HAP-1 (cell line): ENCODE results near the gene EOMES.

Experiments used
- DNase-seq, 2 experiments: peaks; one replicate each; pipeline ENCODE4 v3.0.0-alpha.2; 2016 to 2020; ENCODE audit warnings: low spot score in 2 of 2
- H3K27me3 ChIP-seq: fragments of 250-450 bp; sonication (Bioruptor Pico); 2 replicates; pipeline ENCODE4 v1.5.1; 2020; ENCODE audit warnings: low read depth, mild to moderate bottlenecking, moderate library complexity
- H3K36me3 ChIP-seq: fragments of 250-450 bp; sonication (Bioruptor Pico); replicated peaks from 2 replicates; pipeline ENCODE4 v1.5.1; 2020; ENCODE audit warnings: mild to moderate bottlenecking
- H3K4me1 ChIP-seq: fragments of 250-450 bp; sonication (Bioruptor Pico); 2 replicates; pipeline ENCODE4 v1.5.1; 2020; ENCODE audit warnings: mild to moderate bottlenecking
- H3K4me3 ChIP-seq: fragments of 250-450 bp; sonication (Bioruptor Pico); 2 replicates; pipeline ENCODE4 v1.5.1; 2020; ENCODE audit warnings: mild to moderate bottlenecking, moderate library complexity
- H3K9me3 ChIP-seq: fragments of 250-450 bp; sonication (Bioruptor Pico); 2 replicates; pipeline ENCODE4 v1.5.1; 2020; ENCODE audit warnings: mild to moderate bottlenecking, moderate library complexity
- in situ Hi-C: fragments of 300-500 bp; cut with MboI; formaldehyde crosslinking; loops from 3 replicates; pipeline ENCODE4 v1.14.3; 2020; ENCODE audit warnings: low sequenced_read_pairs, inconsistent platforms, mixed read lengths

The EOMES gene

DNA sequence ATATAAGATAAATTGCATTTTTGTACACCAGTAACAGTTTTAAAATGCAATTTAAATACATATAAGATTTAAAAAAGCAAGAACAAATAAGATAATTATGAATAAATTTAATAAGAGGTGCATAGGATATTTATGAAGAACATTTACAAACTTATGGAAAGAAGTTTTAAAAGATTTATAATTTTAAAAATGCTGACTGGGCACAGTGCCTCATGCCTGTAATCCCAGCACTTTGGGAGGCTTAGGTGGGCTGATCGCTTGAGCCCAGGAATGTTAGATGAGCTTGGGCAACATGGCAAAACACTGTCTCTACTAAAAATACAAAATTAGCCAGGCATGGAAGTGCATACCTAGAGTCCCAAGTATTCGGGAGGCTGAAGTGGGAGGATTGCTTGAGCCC lies 37.8 kb downstream of the EOMES start:
- Histone ChIP-seq H3K4me3 (no peak overlapping the region), H3K9me3 (no peaks in the 10 kb centered on the region), H3K36me3 (no peaks in the 10 kb centered on the region), H3K27me3 (no peaks in the 10 kb centered on the region), H3K4me1 (peaks cover 7% of the 10 kb centered on the region)
- in situ Hi-C loops, result loop anchor here (25.0 kb wide), 1 partner anchor 372 kb away; no protein-coding TSS in a partner anchor
- DNase-seq, result no peak

DNA sequence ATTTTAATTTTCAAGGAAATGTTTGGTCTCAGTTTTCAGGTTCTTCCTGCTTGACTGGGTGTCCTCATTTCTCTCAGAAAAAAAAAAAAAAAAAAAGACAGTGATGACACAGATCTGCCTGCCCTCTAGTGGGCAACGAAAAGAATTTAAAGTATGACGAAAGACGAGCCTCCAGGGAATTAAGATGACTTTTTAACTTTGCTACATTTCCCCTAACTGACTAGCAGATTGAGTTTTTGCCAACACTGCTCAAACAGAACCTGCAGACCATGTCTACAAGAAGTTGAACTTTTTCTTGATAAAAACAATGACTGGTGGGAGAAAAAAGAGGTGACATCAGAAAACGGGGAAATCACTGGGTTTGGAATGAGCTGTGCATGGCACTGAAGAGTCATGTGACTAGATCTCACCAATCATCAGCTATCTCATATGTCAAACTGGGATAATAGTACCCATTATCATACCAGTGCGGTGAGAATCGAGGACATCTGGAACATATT lies 40.8 kb downstream of the EOMES start:
- no peaks in the 10 kb centered on the region for H3K9me3 ChIP-seq
- no peaks in the 10 kb centered on the region for H3K27me3 ChIP-seq
- H3K36me3 ChIP-seq, result no peaks in the 10 kb centered on the region
- in situ Hi-C loops, result loop anchor here (25.0 kb wide), 1 partner anchor 369 kb away; no protein-coding TSS in a partner anchor
- H3K4me3 ChIP-seq, result peak overlapping the region; percentile 15; the same call in 1 of the 2 replicates
- peaks cover 7% of the 10 kb centered on the region for H3K4me1 ChIP-seq
- DNase-seq, result peak; percentile 46 to 72

DNA sequence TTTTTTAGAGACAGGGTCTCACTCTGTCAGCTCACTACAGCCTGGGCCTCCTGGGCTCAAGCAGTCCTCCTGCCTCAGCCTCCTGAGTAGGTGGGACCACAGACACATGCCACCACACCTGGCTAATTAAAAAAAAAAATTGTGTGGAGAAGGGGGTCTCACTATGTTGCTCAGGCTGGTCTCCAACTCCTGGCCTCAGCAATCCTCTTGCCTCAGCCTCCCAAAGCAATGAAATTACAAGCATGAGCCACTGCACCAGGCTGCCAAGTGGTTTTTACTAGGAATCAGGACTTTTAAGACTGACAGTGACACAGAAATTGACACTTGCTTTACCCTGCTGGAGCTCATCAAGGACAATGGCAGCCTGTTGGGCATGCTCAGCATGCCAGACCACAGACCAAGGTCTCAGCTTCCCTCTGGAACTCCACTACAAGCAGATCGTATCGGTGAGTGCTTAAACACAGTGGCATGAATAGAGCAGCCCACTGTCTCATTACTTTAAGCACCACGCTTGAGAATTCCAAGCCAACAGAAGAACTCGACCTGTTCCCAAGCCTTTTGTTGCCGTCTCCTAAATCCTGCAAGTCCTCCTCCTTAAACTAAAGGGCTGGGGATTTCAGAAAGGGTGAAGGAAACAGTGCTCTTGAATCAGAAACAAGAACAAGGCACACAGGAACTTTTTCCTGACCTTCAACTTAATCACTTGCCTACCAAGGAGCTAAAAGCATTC lies 41.4 kb downstream of the EOMES start:
- in situ Hi-C loops, result loop anchor here (25.0 kb wide), 1 partner anchor 368 kb away; no protein-coding TSS in a partner anchor
- Histone ChIP-seq H3K27me3 (no peaks in the 10 kb centered on the region), H3K9me3 (no peaks in the 10 kb centered on the region), H3K4me3 (no peak overlapping the region), H3K4me1 (peaks cover 7% of the 10 kb centered on the region), H3K36me3 (no peaks in the 10 kb centered on the region)
- DNase-seq, result peak in 1 of 2 experiments; percentile 25

DNA sequence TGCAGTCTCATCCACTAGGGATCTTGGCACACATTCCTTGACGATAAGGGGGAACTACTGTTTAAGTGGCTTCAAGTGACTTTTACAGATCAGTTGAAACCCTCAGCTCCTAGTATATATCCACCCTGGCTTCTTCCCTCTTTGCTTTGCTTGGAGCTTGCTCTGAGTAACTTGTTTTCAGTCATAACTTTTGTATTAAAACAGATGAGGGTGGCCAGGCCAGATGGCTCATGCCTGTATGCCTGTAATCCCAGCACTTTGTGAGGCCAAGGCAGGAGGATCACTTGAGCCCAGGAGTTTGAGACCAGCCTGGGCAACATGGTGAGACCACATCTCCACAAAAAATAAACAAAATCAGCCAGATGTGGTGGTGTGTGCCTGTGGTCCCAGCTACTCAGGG lies 42.4 kb downstream of the EOMES start:
- H3K36me3 ChIP-seq, result no peaks in the 10 kb centered on the region
- H3K9me3 ChIP-seq, result no peaks in the 10 kb centered on the region
- no peak overlapping the region for H3K4me3 ChIP-seq
- no peak for DNase-seq
- H3K27me3 ChIP-seq, result no peaks in the 10 kb centered on the region
- in situ Hi-C loops, result loop anchor here (25.0 kb wide), 1 partner anchor 367 kb away; no protein-coding TSS in a partner anchor
- H3K4me1 ChIP-seq, result peaks cover 10% of the 10 kb centered on the region

DNA sequence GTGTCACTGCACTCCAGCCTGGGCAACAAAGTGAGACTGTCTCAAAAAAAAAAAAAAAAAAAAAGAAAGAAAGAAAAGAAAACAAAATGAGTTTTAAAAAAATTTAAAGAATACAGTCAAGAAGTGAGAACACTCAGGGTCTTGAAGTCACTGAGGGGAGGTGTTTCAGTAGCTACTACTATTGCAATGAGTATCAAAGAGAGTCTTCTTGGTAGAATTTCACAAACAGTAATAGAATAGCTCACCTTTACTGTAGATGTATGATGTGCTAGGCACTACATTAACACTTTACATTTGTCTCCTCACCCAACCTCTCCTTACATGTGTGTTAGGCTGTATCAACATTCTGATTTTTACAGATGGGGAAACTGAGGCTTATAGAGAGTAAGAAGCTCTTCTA lies 43.9 kb downstream of the EOMES start:
- in situ Hi-C loops, result loop anchor here (25.0 kb wide), 1 partner anchor 366 kb away; no protein-coding TSS in a partner anchor

DNA sequence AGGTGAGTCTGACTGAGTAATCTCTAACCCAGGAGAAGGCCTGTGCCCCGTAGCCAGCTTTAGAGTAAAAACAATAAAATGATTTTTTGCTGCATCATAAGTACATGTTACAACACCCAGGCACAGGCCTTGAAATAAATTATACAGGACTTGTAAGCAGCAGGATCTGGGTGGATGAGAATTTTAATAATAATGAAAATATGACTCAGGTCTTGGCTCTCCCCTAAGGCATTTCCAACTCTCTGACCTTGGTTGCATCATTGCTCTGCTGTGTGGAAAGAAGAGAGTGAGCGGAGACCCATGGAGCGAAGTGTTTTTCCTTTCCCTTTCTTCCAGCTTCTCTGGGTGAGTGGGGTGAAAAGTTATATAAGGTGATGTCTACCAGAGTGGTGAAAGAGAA lies 44.6 kb downstream of the EOMES start:
- no peaks in the 10 kb centered on the region for H3K9me3 ChIP-seq
- no peaks in the 10 kb centered on the region for H3K36me3 ChIP-seq
- no peaks in the 10 kb centered on the region for H3K27me3 ChIP-seq
- H3K4me3 ChIP-seq, result no peak overlapping the region
- in situ Hi-C loops, result loop anchor here (25.0 kb wide), 1 partner anchor 365 kb away; no protein-coding TSS in a partner anchor
- H3K4me1 ChIP-seq, result peaks cover 10% of the 10 kb centered on the region
- no peak for DNase-seq

More for the DNA sequence above, 43.9 kb downstream of the EOMES start:
- Histone ChIP-seq H3K27me3 (no peaks in the 10 kb centered on the region), H3K4me1 (peaks cover 10% of the 10 kb centered on the region), H3K4me3 (no peak overlapping the region), H3K36me3 (no peaks in the 10 kb centered on the region), H3K9me3 (no peaks in the 10 kb centered on the region)
- no peak for DNase-seq

DNA sequence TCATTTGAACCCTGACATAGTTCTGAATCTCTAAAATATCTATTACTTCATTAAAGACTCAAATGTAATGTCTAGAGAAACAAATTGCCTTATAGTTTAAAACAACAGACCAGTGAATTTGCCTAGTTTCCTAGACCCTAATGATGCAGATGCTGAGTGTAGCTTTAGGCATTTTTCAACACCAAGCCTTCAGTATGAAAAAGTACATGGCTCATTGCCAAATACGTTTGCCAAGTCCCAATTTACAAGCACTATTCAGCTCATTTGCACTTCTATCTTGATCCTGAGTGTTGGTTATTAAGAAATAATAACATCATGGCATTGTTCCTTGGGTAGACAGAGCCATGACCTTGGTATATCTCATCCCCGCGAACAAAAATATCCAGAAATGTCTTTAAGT lies 46.8 kb downstream of the EOMES start:
- H3K36me3 ChIP-seq, result no peaks in the 10 kb centered on the region
- in situ Hi-C loops, result loop anchor here (25.0 kb wide), 1 partner anchor 363 kb away; no protein-coding TSS in a partner anchor
- H3K27me3 ChIP-seq, result no peaks in the 10 kb centered on the region
- no peaks in the 10 kb centered on the region for H3K9me3 ChIP-seq
- 0 out of 2 replicates have a peak, but pooled peaks cover 3% of the 10 kb centered on the region for H3K4me1 ChIP-seq
- no peak overlapping the region for H3K4me3 ChIP-seq
- no peak for DNase-seq

DNA sequence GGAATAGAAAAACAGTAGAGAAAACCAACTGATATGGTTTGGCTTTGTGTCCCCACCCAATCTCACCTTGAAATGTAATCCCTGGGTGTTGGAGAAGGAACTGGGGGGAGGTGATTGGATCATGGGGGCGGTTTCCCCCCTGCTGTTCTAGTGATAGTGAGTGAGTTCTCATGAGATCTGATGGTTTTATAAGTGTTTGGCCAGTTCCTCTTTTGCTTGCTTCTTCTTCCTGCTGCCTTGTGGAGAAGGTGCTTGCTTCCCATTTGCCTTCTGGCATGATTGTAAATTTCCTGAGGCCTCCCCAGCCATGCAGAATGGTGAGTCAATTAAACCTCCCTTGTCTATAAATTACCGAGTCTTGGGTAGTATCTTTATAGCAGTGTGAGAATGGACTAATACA lies 48.4 kb downstream of the EOMES start:
- Histone ChIP-seq H3K9me3 (no peaks in the 10 kb centered on the region), H3K36me3 (no peaks in the 10 kb centered on the region), H3K27me3 (no peaks in the 10 kb centered on the region), H3K4me3 (no peak overlapping the region), H3K4me1 (0 out of 2 replicates have a peak, but pooled peaks cover 3% of the 10 kb centered on the region)
- in situ Hi-C loops, result no loop called here
- DNase-seq, result no peak

DNA sequence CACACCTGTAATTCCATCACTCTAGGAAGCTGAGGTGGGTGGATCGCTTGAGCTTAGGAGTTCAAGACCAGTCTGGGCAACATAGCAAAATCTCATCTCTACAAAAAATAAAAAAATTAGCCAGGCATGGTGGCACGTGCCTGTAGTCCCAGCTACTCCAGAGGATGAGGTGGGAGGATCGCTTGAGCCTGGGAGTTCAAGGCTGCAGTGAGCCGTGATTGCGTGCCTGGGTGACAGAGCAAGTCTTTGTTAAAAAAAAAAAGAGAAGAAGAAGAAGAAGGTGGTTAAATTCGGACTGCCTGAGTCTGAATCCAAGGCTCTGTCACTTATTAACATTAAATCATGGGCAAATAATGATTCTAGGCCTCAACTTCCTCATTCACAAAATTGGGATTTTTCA lies 51.0 kb downstream of the EOMES start:
- Histone ChIP-seq H3K9me3 (no peaks in the 10 kb centered on the region), H3K36me3 (no peaks in the 10 kb centered on the region), H3K4me3 (no peak overlapping the region), H3K4me1 (peaks cover 8% of the 10 kb centered on the region), H3K27me3 (no peaks in the 10 kb centered on the region)
- no peak for DNase-seq
- in situ Hi-C loops, result no loop called here

DNA sequence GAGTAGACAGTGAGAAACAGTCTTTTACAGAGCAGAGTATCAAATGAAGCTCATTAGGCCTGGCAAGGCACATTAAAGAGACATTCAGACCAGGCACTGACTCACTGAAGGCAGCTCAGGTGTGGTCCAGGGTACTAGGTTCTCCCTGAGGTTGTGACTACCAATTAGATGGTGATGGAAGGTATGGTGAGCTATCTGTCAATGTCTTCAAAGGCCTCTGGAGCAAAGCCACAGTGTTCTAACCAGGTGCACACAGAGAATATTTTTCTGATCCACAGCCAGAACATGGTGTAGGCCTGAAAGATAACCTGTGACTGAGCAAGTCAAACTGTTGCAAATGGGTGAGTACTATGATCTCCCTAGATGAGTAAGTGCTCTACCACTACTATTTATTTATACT lies 51.5 kb downstream of the EOMES start:
- H3K4me1 ChIP-seq, result peaks cover 9% of the 10 kb centered on the region
- no peak for DNase-seq
- H3K27me3 ChIP-seq, result no peaks in the 10 kb centered on the region
- H3K9me3 ChIP-seq, result no peaks in the 10 kb centered on the region
- no peaks in the 10 kb centered on the region for H3K36me3 ChIP-seq
- no peak overlapping the region for H3K4me3 ChIP-seq
- in situ Hi-C loops, result no loop called here

DNA sequence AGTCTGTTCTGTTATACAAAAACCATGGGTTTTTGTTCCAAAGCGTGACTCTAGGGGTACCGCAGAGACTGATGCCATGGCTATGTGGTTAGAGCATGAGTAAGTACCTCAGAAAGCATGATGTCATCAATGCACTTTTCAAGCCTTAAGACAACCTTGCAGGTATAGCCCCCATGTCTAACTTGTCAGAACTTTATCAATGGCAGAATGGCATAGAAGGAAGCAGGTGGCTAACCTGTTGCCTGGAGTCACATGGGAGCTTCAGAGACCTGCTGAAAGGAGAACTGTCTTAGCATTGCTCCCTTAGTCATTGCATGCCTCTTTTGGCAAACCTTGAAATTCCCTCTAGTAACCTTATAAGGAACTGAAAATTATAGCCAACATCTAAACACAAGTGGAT lies 52.5 kb downstream of the EOMES start:
- in situ Hi-C loops, result no loop called here
- no peaks in the 10 kb centered on the region for H3K9me3 ChIP-seq
- peaks cover 6% of the 10 kb centered on the region for H3K4me1 ChIP-seq
- H3K27me3 ChIP-seq, result no peaks in the 10 kb centered on the region
- no peaks in the 10 kb centered on the region for H3K36me3 ChIP-seq
- H3K4me3 ChIP-seq, result no peak overlapping the region
- no peak for DNase-seq

DNA sequence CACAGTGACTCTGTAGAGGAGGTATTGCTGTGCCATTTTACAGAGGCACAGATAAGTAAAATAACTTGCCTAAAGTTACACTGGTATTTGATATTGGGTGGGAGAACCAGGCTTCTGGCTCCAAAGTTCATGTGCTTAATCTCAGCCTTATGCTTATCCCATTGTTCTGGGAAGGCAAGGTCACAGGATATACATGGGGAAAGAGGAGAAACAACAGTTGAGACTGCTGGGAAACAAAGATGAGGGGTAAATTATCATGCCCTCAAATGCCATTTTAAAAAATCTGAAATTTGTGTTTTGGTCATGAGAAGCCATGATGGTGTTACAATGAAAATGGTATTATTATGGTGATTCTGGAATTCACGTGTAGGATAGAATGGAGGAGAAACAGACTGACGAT lies 54.4 kb downstream of the EOMES start:
- Histone ChIP-seq H3K4me3 (no peak overlapping the region), H3K27me3 (no peaks in the 10 kb centered on the region), H3K9me3 (no peaks in the 10 kb centered on the region), H3K36me3 (no peaks in the 10 kb centered on the region), H3K4me1 (peaks cover 6% of the 10 kb centered on the region)
- no peak for DNase-seq
- in situ Hi-C loops, result no loop called here

DNA sequence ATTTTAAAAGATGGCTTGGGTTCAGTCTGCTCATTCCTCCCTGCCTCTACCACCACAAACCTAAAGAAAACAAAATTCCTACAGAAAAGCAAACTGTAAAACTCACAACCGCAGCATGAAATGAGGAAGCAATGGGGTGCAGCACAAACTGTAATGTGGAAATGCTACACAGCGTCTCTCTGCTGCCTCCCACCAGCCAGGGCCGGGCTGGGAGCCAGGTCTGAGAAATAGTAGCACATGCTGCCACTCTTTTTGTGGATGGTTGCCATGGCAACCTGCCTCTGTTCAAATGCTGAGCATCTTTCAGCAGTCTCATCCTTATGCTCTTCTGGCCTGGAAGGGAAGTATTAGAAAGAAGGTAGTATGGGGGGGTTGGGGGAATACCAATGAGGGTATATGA lies 55.4 kb downstream of the EOMES start:
- Histone ChIP-seq H3K27me3 (no peaks in the 10 kb centered on the region), H3K4me3 (no peak overlapping the region), H3K4me1 (peaks cover 6% of the 10 kb centered on the region), H3K36me3 (no peaks in the 10 kb centered on the region), H3K9me3 (no peaks in the 10 kb centered on the region)
- in situ Hi-C loops, result no loop called here
- peak; percentile 65 to 83 for DNase-seq

DNA sequence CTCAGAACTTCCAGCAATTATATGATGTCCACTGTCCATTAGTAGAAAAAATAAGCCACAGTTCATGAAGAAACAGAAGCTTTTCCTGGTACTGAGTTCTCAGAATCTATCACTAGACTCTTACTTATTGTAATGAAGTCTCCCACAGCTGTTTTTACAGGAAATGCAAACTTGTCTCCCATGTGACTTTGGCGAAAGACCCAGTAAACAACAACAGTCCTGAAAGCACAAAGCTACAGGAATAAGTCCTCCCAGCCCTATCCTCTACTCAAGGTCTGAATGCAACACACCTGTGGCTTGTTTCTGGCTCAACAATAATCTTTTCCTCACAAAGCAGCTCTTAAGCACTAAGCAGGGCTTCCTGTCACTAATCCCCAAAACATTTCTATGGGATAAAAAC lies 55.9 kb downstream of the EOMES start:
- in situ Hi-C loops, result no loop called here
- no peaks in the 10 kb centered on the region for H3K36me3 ChIP-seq
- no peak overlapping the region for H3K4me3 ChIP-seq
- H3K4me1 ChIP-seq, result peaks cover 6% of the 10 kb centered on the region
- H3K9me3 ChIP-seq, result no peaks in the 10 kb centered on the region
- no peak for DNase-seq
- no peaks in the 10 kb centered on the region for H3K27me3 ChIP-seq
